WI38 (cell line): ENCODE data around the gene PCDHA10.
"Not testable (repeated sequence)": the region's sequence is repeated elsewhere in the genome, so short reads cannot be mapped to it uniquely, and the experiment has no call there.

Experiments
- H3K4me3 ChIP-seq: 2 replicates; pipeline ENCODE4 v1.5.1; 2011; ENCODE audit warnings: low read depth, mild to moderate bottlenecking, control low read depth, low read length
- CTCF ChIP-seq: IDR thresholded peaks from 2 replicates; pipeline ENCODE4 v1.5.1; 2012; ENCODE audit warnings: low read depth, mild to moderate bottlenecking, control low read depth, low read length

PCDHA10 gene

GRCh38 chr5:140823475-140823874, 32.2 kb upstream of the PCDHA10 start:
- no peak for TF ChIP-seq CTCF
- no peak overlapping the region for H3K4me3 ChIP-seq

GRCh38 chr5:140827704-140828361, 27.9 kb upstream of the PCDHA10 start, which contains the start of gene PCDHA6:
Gene PCDHA6, plus strand, starts transcription at chr5:140827960. Its CDS starts 132 bp downstream, at chr5:140828092.
- no peak within 1 kb of the TSS for H3K4me3 ChIP-seq
- no peak for TF ChIP-seq CTCF

- TF ChIP-seq CTCF, result no peak
- H3K4me3 ChIP-seq, result no peak overlapping the region
Observed at GRCh38 chr5:140828362-140828737, 27.3 kb upstream of the PCDHA10 start.

GRCh38 chr5:140829511-140830501, 25.9 kb upstream of the PCDHA10 start:
- not testable (repeated sequence) for H3K4me3 ChIP-seq

- TF ChIP-seq CTCF, result no peak
- no peak within 1 kb of the TSS for H3K4me3 ChIP-seq
Observed at GRCh38 chr5:140833993-140834392, 21.7 kb upstream of the PCDHA10 start, which contains the start of gene PCDHA7. Gene PCDHA7, plus strand, starts transcription at chr5:140834269. Its CDS starts 115 bp downstream, at chr5:140834384.

GRCh38 chr5:140834439-140835008, 21.2 kb upstream of the PCDHA10 start:
- not testable (repeated sequence) for H3K4me3 ChIP-seq

GRCh38 chr5:140835622-140836510, 19.8 kb upstream of the PCDHA10 start:
- TF ChIP-seq CTCF, result no peak
- no peak overlapping the region for H3K4me3 ChIP-seq
